ENCODE measurements around the gene TMEM139.

The TMEM139 gene

DNA sequence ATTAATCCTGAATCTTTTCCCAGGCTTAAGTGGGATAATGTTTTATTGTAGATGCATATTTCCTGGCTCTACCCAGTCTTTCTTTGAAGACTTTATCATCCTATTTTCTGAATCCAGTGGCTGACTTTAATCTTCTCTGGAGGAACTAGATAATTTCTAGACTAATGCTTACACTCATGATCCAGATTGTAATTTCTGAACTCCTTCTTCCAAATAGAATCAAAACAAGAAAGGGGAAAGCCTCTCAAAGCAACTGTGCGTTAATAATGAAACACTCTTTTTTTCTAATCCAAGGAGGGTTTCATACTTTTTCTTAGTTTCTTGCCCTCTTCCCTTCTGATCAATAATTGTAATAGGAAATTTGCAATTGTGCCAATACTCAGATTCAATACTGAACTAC lies 13.5 kb upstream of the TMEM139 start:
- no peaks in the 10 kb centered on the region for H3K27me3 ChIP-seq (ENCODE audit: insufficient read depth, low read depth)
- no peaks in the 10 kb centered on the region for H3K36me3 ChIP-seq (ENCODE audit: insufficient read depth)
- H3K79me2 ChIP-seq (ENCODE audit: insufficient read depth, low read depth), result no peaks in the 10 kb centered on the region
- no peak overlapping the region for H3K4me3 ChIP-seq (IDR thresholded peaks at IDR 0.05; ENCODE audit: insufficient read depth, low read depth, low read length)
- TF ChIP-seq, protein P1, sequence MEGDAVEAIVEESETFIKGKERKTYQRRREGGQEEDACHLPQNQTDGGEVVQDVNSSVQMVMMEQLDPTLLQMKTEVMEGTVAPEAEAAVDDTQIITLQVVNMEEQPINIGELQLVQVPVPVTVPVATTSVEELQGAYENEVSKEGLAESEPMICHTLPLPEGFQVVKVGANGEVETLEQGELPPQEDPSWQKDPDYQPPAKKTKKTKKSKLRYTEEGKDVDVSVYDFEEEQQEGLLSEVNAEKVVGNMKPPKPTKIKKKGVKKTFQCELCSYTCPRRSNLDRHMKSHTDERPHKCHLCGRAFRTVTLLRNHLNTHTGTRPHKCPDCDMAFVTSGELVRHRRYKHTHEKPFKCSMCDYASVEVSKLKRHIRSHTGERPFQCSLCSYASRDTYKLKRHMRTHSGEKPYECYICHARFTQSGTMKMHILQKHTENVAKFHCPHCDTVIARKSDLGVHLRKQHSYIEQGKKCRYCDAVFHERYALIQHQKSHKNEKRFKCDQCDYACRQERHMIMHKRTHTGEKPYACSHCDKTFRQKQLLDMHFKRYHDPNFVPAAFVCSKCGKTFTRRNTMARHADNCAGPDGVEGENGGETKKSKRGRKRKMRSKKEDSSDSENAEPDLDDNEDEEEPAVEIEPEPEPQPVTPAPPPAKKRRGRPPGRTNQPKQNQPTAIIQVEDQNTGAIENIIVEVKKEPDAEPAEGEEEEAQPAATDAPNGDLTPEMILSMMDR (conservative IDR thresholded peaks at IDR 0.05; ENCODE audit: low read depth, low read length), result no peak
- H3K27ac ChIP-seq, result no peak overlapping the region
- H3K9ac ChIP-seq, result no peak overlapping the region
- no peak overlapping the region for H3K4me2 ChIP-seq
- no peaks in the 10 kb centered on the region for H3K4me1 ChIP-seq (ENCODE audit: low read depth, poor library complexity, severe bottlenecking)
- H4K20me1 ChIP-seq (ENCODE audit: insufficient read depth), result no peaks in the 10 kb centered on the region
- H2AFZ ChIP-seq (ENCODE audit: low read depth), result no peak overlapping the region

DNA sequence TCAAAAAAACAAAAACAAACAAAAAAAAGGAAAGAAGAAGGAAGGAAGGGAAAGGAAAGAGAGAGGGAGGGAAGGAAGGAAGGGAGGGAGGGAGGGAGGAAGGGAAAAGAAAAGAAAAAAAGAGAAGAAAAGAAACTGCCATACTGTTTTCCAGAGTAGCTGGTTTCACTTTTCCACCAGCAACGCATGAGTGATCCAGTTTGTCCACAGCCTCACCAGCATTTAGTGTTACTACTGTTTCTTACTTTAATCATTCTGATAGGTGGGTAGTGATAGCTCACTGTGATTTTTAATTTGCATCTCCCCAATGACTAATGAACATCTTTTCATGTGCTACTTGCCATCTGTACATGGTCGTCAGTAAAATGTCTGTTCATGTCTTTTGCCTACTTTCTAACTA lies 11.9 kb upstream of the TMEM139 start:
- Histone ChIP-seq H3K36me3 (ENCODE audit: insufficient read depth) (no peaks in the 10 kb centered on the region), H2AFZ (ENCODE audit: low read depth) (no peak overlapping the region), H3K4me2 (no peak overlapping the region), H3K4me3 (IDR thresholded peaks at IDR 0.05; ENCODE audit: insufficient read depth, low read depth, low read length) (no peak overlapping the region), H4K20me1 (ENCODE audit: insufficient read depth) (no peaks in the 10 kb centered on the region), H3K27ac (no peak overlapping the region), H3K27me3 (ENCODE audit: insufficient read depth, low read depth) (no peaks in the 10 kb centered on the region), H3K79me2 (ENCODE audit: insufficient read depth, low read depth) (no peaks in the 10 kb centered on the region), H3K9ac (no peak overlapping the region), H3K4me1 (ENCODE audit: low read depth, poor library complexity, severe bottlenecking) (no peaks in the 10 kb centered on the region)
- TF ChIP-seq, protein P1 (conservative IDR thresholded peaks at IDR 0.05; ENCODE audit: low read depth, low read length), result no peak

DNA sequence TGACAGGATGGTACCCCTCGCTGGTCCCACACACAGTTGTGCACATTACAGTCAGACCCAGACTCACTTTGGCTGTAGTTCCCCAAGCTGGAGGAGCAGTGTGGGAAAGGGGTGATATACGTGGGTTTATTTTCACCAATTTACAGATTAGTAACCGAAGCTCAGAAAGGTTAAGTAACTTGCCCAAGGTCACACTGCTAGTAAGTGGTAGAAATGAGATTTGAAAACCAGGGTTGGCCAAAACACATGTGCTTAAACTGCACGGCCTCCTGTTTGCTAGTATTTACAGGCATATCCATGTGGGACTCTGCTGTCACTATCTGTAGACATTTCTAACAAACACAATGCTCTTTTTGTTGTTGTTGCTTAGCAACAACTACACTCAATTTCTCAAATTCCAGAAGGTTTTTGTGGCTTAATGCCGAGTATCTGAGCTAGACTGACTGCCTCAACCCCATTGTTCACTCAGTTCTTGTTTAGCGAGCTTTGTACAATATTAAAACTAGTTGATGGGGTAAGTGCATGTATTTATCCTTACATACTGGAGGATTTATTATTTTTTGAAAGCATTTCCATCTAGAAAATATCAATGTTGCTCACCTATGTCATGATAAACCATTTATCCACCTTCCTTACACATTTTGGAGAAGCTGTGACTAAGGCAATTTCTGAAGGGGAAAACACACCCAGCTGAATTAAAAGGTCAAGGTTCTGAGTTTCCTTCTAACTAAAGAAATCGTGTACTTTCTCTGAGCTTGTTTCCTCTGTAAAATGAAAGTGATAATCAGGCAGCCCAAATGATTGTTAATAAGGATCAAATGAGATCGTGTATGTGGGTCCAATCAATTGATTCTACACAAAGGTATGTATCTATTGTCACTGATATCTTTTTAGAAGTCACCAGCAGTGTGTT lies 5.3 kb upstream of the TMEM139 start:
- H3K4me3 ChIP-seq (IDR thresholded peaks at IDR 0.05; ENCODE audit: insufficient read depth, low read depth, low read length), result no peak overlapping the region
- no peaks in the 10 kb centered on the region for H3K79me2 ChIP-seq (ENCODE audit: insufficient read depth, low read depth)
- H3K27ac ChIP-seq, result no peak overlapping the region
- no peaks in the 10 kb centered on the region for H3K27me3 ChIP-seq (ENCODE audit: insufficient read depth, low read depth)
- no peak overlapping the region for H3K9ac ChIP-seq
- no peaks in the 10 kb centered on the region for H3K36me3 ChIP-seq (ENCODE audit: insufficient read depth)
- TF ChIP-seq, protein P1 (conservative IDR thresholded peaks at IDR 0.05; ENCODE audit: low read depth, low read length), result no peak
- no peaks in the 10 kb centered on the region for H4K20me1 ChIP-seq (ENCODE audit: insufficient read depth)
- H3K4me1 ChIP-seq (ENCODE audit: low read depth, poor library complexity, severe bottlenecking), result no peaks in the 10 kb centered on the region
- no peak overlapping the region for H2AFZ ChIP-seq (ENCODE audit: low read depth)
- H3K4me2 ChIP-seq, result no peak overlapping the region

DNA sequence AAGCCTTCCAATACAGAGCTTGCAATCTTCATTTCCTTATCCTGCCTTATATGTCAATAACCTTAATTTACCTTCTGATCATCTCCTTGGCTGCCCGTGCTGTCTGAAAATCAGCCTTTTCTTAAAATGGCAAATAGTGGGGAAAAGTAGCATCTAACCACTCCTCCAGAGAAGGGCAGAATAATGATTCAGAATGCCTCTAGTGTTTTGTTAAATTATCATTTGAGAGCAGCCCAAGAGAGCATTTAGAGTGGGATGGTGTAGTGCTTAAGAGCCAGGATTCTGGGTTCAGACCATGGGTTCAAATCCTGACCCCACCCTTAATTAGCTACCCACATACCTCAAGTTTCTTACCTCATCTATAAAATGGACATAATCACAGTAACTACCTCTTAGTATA lies 4.6 kb upstream of the TMEM139 start:
- H3K9ac ChIP-seq, result no peak overlapping the region
- no peaks in the 10 kb centered on the region for H4K20me1 ChIP-seq (ENCODE audit: insufficient read depth)
- no peaks in the 10 kb centered on the region for H3K36me3 ChIP-seq (ENCODE audit: insufficient read depth)
- no peak overlapping the region for H3K27ac ChIP-seq
- TF ChIP-seq, protein P1 (conservative IDR thresholded peaks at IDR 0.05; ENCODE audit: low read depth, low read length), result no peak
- no peak overlapping the region for H3K4me3 ChIP-seq (IDR thresholded peaks at IDR 0.05; ENCODE audit: insufficient read depth, low read depth, low read length)
- H2AFZ ChIP-seq (ENCODE audit: low read depth), result no peak overlapping the region
- H3K79me2 ChIP-seq (ENCODE audit: insufficient read depth, low read depth), result no peaks in the 10 kb centered on the region
- H3K4me2 ChIP-seq, result no peak overlapping the region
- H3K27me3 ChIP-seq (ENCODE audit: insufficient read depth, low read depth), result no peaks in the 10 kb centered on the region
- H3K4me1 ChIP-seq (ENCODE audit: low read depth, poor library complexity, severe bottlenecking), result no peaks in the 10 kb centered on the region

Data from KMS-11 (cell line).